GM21447 (cell line): ENCODE results near the gene SYT2.
"Not testable (repeated sequence)": the region's sequence is repeated elsewhere in the genome, so short reads cannot be mapped to it uniquely, and the experiment has no call there.

Experiments
- ATAC-seq: cut with Tn5 transposase; IDR thresholded peaks from one replicate; pipeline ENCODE4 v1.9.1; 2021; ENCODE audit not compliant: unreplicated experiment

The SYT2 gene

GRCh38 chr1:202625416-202626360, 84.6 kb downstream of the SYT2 start:
- ATAC-seq: no peak

- no peak for ATAC-seq
Measured at GRCh38 chr1:202624781-202625108, 85.5 kb downstream of the SYT2 start.

DNA sequence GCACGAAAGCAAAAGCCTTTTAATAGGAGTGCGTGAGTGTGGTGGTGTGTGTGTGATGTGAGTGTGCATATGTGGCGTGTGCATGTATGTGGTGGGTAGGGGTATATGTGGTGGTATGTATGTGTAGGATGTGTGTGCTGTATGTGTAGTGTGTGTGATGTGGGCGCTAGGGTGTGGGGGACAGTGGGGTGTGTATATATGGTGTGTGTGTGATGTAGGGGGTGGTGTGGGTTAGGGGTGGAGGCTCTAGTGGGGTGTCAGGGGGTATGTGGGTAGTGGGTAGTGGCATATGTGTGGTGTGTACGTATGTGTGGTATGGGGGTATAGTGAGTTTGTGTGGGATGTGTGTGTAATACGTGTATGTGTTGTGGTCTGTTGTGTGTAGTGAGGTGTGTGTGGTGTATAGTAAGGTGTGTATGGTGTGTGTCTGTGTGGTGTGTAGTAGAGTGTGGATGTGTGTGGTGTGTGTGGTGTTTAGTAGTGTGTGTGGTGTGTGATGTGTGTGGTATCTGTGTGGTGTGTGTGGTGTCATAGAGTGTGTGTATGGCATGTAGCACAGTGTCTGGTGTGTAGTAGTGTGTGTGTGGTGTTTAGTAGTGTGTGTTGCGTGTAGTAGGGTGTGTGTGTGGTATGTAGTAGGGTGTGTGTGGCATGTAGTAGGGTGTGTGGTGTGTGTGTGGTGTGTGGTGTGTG, 86.0 kb downstream of the SYT2 start:
- no peak for ATAC-seq

GRCh38 chr1:202623476-202623875, 86.8 kb downstream of the SYT2 start:
- ATAC-seq: not testable (repeated sequence)

DNA sequence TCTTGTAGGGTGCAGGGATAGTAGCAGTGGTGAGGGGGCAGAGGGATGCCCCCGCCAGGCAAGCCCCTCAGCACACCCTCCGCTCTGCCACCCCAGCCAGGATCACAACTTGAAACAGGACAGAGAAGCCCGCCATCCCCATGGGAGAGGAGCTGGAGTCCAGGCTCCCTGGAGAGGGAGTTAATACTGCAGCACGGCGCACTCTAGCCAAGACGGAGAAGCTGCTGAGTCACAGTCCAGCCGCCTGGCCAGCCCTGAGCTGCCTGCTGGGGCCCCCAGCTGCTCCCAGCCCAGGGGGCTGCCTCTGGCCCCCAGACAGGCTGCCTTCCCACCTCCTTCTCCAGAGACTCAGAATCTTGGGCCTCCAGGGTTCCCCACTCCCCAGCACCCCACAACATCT, 87.2 kb downstream of the SYT2 start:
- ATAC-seq: no peak

GRCh38 chr1:202622388-202622787, 87.9 kb downstream of the SYT2 start:
- ATAC-seq: no peak

DNA sequence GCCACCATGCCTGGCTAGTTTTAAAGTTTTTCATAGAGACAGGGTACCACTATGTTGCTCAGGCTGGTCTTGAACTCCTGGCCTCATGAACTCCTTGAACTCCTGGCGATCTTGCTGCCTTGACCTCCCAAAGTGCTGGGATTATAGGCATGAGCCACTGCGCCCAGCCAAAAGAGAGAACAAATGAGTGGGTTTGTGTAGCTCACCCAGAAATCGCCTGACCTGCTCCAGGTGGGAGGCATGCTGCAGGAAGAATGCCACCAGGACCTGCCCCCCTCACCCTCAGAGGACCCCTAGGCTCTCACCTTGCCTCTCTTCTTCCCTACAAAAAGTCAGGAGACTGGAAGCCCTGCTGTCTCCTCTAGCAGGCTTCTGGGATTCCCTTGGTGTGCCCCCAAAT, 88.8 kb downstream of the SYT2 start:
- no peak for ATAC-seq

GRCh38 chr1:202620036-202620435, 90.2 kb downstream of the SYT2 start:
- ATAC-seq: not testable (repeated sequence)

DNA sequence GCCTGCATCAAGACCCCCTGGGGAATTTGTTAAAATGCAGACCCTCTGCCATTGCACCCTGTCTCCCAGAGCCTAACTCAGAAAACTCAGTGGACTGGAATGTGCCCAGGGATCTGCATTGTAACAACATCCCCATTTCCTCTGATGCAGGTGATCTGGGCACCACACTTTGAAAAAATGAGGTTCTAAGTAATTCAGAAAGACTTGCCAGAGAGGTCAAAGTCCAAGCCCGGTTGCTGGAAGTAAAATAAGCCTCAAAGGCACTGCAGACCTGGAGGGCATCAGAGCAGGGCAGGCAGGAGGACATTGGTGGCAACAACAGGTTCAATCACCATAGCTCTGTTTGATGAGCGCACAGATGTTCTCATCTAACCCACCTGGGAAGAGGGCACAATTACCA, 90.7 kb downstream of the SYT2 start:
- ATAC-seq: no peak

GRCh38 chr1:202619012-202619411, 91.2 kb downstream of the SYT2 start:
- not testable (repeated sequence) for ATAC-seq

- ATAC-seq: peak; percentile 10
Measured at GRCh38 chr1:202616355-202616915, 93.8 kb downstream of the SYT2 start.

DNA sequence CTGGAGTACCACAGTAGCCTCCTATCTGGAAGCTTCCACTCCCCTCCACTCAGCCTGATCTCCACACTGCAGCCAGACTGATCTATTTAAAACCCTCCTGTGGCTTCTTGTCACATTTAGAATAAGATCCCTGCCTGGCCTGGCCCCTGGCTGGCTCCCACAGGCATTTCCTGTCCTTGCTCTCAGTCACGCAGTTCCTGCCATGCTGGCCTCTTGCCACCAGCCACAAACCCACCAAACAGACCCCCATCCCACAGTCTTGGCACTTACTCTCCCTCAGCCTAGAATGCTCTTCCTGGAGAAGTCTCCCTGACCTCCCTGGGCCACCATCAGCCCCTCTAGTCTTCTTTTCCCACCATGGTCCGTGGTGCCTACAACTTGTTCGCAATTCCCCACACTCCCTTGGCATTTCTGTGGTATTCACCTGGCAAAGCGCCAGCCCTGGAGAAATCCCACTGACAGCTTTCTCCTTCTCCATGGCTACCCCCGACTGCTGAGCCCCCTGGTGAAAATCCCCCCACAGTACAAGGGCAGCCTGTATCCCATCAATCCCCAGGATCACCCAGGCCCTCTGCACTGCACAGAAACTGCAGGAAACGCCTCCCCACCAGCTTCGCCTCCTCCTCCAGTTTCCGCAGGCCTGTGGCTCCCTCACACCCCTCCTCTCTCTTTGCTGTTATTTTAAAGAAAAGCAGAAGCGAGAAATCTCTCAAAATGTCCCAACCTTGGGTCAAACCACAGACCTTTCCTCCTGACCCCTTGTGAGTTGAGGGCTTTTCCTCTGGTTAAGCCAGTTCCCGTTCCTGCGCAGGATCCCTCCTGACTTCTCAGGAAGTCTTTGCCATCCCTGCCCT, 94.5 kb downstream of the SYT2 start:
- ATAC-seq: peak; percentile 79

- ATAC-seq: peak; percentile 4
Measured at GRCh38 chr1:202615208-202615500, 95.1 kb downstream of the SYT2 start.

GRCh38 chr1:202614363-202615207, 95.7 kb downstream of the SYT2 start:
- not testable (repeated sequence) for ATAC-seq

GRCh38 chr1:202613571-202613970, 96.7 kb downstream of the SYT2 start:
- ATAC-seq: no peak

GRCh38 chr1:202612036-202612435, 98.2 kb downstream of the SYT2 start:
- ATAC-seq: not testable (repeated sequence)

DNA sequence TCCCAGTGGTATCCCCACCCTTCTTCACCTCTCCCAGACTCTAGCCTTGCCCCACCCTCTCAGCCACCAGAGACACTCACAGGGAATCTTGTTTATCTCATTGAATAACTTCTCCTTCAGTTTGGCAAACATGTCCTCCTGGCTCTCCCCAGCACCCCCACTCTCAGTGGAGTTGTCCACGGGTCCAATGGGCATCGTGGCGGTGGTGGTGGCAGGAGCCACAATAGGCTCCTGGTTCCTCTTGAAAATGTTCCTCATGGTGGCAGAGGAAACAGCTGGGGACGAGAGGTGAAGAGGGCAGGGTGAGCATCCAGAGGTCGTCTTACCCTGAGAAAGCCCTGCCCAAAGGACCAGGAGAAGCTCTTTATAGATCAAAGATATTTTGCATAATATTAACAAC, 104.7 kb downstream of the SYT2 start:
- no peak for ATAC-seq

- no peak for ATAC-seq
Measured at GRCh38 chr1:202603435-202603834, 106.8 kb downstream of the SYT2 start.

GRCh38 chr1:202600432-202601041, 109.7 kb downstream of the SYT2 start:
- no peak for ATAC-seq
